Effector CD8-positive, alpha-beta T cell (primary cell): ENCODE measurements around the gene ADAMTS15.
A peak's percentile ranks its signal among the peaks of the same experiment; 100 is the strongest.

Source experiments
- DNase-seq: peaks from one replicate; lab custom pipeline; 2025; lab: John Stamatoyannopoulos, UW

ADAMTS15 gene

DNA sequence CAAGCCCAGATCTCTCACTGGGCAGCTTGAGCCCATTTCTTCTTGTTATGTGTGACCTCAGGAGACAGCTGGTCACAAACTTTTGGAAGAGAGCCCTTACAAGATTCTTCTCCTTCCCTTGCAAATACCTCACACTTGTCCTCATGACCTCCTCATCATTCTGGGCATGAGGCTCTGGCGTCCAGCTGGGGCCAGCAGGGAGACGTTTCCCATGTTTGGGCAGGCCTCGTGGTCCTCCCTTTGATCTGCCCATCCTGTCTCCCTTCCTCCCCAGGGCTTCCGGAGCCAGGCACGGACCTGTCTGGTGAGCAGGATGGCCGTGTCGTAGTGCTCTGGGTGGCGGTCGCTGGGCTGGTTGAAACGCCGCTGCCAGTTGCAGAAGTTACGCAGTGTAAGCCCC is 29.7 kb upstream of the ADAMTS15 start:
- no peak for DNase-seq

DNA sequence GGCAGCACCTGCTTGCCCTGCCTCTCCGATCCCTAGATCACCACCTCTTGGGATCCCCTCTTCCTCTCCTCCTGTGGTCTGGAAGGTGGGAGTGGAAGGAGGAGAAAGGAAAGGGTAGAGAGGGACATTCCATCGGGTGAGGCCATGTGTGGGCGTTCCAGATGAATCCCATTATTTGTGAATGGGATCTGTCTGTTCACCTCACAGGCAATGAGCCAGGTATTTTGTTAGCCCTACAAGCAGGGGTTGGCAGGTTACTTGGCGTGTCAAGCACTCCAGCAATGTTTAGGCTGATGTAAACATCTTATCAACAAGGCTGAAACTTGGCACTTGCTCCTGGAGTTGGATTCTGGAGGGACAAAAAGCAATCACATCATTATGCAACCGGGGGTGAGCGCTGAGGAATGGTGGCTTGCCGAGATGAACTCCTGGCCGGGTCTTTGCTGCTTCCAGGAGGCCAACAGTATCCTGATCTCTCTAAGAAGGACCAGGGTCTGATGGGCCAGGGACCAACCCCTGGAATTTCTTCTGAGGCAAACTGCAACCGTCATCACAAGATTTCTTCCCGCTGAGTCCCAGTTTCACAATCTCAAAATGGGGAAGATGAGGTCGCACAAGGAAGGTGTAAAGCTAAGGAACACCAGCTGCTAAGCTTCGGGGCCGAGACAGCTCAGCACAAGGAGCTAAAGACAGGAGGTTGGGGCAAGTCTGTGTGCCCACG is 27.8 kb upstream of the ADAMTS15 start:
- no peak for DNase-seq

- no peak for DNase-seq
Measured at GRCh38 chr11:130421199-130421585, 27.3 kb upstream of the ADAMTS15 start.

GRCh38 chr11:130421697-130422096 is 26.7 kb upstream of the ADAMTS15 start:
- no peak for DNase-seq

GRCh38 chr11:130422251-130422995 is 26.0 kb upstream of the ADAMTS15 start:
- no peak for DNase-seq

GRCh38 chr11:130423541-130424142 is 24.8 kb upstream of the ADAMTS15 start:
- no peak for DNase-seq

- DNase-seq: no peak
Measured at GRCh38 chr11:130424613-130425140, 23.8 kb upstream of the ADAMTS15 start.

- DNase-seq: no peak
Measured at GRCh38 chr11:130425156-130425555, 23.3 kb upstream of the ADAMTS15 start.

GRCh38 chr11:130426223-130426836 is 22.1 kb upstream of the ADAMTS15 start:
- DNase-seq: no peak

DNA sequence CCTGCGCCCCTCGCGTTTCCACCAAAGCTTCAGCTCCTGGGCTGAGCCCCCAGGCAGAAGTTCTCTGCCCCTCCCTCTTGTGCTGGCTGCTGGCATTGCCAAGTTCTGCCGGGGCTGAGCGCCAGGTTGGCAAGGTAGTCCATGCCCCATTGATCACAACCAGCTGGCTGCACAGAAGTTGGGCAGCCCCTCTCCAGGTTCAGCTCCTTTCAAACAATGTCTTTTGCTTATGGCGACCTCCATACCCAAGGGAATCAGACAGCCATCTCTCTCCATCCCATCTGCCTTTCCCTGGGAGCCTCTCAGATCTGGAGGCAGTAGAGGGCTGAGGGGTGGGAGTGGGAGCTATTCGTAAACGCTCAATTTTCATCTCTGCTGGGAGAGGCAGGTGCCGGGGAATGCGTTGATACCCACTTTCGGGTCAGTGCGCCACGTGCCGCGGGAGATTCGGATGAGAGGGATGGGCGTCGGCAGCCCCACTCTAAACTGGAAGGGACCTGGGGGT is 21.6 kb upstream of the ADAMTS15 start:
- DNase-seq: no peak

GRCh38 chr11:130427581-130428315 is 20.7 kb upstream of the ADAMTS15 start:
- no peak for DNase-seq

DNA sequence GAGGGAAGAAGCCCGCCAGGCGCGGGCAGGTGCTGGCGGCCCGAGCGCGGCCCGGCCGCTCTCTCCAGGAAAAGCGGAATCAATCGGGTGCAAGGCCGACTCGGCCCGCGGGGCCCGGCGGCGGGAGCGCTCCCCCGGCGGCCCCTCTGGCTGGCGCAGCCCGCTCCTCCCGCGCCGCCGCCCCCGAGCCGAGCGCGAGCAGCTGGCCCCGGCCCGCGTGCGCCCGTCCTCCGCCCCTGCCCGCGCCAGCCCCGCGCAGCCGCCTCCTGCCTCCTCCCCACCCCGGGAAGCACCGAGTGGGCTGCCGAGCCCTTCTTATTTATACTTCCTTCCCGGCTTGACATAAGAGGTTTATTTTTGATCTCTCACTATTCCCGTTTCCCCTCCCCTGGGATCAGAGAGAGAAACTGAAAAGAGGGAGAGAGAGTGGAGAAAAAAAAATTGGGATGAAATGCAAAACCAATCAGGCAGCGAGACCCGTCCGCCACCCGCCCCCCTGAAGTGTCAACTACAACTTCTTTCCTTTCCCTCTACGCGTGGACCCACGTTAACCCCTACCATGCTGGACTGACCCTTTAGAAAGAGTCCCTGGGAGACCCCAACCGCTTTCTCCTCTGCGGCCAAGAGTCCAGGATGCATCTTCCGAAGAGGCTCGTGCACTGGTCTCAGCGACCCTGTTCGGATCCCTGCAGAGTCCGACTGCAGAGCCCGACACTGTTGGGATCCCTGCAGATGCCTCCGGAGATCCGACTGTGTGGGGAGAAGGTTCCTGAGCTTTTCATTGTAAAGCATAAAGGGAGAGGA is 19.9 kb upstream of the ADAMTS15 start, which contains the start of gene ADAMTS8:
ADAMTS8 (minus strand) TSS at position 294 of the 804 bp plus-strand sequence. CDS start 323 bp downstream, outside the sequence.
- DNase-seq: no peak

DNA sequence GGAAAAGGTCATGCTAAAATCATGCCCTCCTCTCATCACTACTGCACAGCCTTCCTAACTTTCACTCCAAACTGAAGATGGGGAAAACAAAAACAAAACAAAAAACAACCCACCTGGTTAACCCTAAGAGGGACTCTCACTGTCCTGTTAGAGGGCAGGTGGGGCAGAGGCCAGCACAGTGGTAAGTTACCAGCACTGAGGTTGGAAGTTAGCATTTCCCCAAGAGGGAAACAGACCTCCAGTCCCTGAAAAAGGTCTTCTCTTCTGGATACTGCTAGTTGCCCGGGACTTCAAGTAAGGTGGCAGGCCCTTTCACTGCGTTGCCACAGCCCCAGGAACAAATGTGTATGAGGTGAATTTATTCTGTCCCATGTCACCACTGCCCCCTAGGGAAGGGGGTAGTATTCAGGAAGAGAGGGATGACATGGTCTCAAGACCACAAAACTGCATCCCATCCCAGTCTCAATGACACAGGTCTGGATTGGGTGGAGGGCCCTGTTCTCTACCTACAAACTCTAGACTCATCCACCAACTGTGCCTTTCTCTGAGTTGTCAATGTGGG is 19.2 kb upstream of the ADAMTS15 start:
- no peak for DNase-seq

GRCh38 chr11:130429983-130430382 is 18.5 kb upstream of the ADAMTS15 start:
- no peak for DNase-seq

GRCh38 chr11:130431331-130431773 is 17.1 kb upstream of the ADAMTS15 start:
- DNase-seq: peak; percentile 44

GRCh38 chr11:130431801-130432200 is 16.6 kb upstream of the ADAMTS15 start:
- DNase-seq: no peak

- no peak for DNase-seq
Measured at GRCh38 chr11:130433357-130433756, 15.1 kb upstream of the ADAMTS15 start.

DNA sequence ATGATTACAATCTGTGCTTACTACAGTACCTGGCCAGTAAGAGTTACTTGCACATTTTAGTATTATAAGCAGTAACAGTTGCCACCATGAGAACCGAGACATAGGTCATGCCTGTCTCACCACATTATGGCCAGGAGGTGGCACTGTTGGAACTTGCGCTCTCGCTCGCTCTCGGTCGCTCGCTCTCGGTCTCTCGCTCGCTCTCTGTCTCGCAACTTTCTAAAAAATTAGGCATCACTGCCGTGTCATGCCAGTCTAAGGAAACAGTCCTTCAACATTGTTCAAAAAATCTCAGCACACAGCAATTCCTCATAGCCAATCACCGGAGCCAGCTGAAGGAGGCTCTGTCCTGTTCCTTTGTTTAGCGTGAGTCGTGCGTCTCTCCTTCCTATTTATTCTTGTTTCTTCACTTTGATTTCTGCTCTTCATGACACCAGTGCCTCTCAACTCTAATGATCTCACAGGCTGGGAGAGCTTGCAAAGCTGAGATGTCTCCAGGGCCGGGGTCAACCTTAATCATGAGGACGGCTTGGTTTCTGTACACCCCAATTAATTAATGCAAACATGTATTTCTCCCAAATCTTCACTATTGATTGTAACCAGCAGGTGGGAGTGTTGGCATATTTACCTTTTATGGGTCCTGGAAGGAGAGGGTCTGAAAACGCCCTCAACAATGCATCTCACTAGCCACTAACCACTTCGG is 13.8 kb upstream of the ADAMTS15 start:
- DNase-seq: peak; percentile 33

- DNase-seq: no peak
Measured at GRCh38 chr11:130435671-130436070, 12.8 kb upstream of the ADAMTS15 start.
